GM18502 (cell line): Measurements from ENCODE around the gene EPHA3.

ENCODE experiments used
- ATAC-seq: cut with Tn5 transposase; IDR thresholded peaks from one replicate; pipeline ENCODE4 v1.9.1; 2021; ENCODE audit warnings: mild to moderate bottlenecking; ENCODE audit not compliant: unreplicated experiment, poor library complexity

EPHA3 gene

DNA sequence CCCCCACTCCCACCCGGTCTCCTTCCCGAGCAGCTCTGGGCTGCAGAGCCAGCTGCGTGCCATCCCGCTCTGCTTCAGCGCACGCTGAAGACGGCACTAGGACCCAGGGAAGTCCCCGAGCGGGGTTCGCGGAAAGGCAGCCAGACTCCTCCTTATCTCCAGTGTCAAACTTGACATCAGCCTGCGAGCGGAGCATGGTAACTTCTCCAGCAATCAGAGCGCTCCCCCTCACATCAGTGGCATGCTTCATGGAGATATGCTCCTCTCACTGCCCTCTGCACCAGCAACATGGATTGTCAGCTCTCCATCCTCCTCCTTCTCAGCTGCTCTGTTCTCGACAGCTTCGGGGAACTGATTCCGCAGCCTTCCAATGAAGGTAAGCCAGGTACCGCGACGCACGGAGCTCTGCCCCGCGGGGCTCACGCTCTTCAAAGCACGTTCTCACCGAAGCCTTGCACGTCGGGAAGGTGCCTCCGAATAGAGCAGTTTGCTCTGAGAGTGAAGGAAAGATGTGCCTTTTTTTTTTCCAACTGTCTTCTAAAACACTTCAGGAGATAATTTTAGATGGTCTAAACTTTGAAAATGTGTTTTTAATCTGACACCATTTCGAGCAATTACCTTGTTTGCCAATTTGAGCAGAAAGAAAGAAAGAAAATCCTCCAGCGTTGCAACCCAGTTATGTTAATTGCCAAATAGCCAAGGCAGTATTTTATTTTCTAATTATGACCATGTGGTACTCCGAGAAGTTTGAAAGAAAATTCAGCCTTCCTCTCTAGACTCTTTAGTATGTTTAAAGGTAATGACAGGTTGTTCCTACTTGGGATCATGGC, at the start of gene EPHA3:
EPHA3 (plus strand) TSS at position 161 of the 830 bp plus-strand sequence; CDS start at position 289, 128 bp downstream.
- peak; percentile 99 for ATAC-seq

DNA sequence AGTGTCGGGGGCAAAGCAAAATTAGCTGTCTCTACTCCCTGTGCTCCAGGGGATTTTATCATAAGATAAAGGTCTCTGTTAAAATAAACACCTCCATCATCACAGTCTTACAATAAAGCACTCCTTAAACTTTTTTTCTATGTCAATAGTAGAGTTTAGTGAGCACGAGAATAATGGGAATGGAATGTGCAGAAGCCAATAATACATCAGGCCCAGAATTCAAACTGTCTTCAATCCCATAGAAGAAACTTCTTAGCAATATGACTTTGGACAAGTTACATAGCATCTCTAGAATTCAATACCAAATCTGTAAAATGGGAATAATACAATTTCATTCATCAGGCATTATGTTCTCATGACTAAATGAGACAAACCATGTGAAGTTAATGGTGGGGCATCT, 49.0 kb upstream of the EPHA3 start:
- no peak for ATAC-seq

DNA sequence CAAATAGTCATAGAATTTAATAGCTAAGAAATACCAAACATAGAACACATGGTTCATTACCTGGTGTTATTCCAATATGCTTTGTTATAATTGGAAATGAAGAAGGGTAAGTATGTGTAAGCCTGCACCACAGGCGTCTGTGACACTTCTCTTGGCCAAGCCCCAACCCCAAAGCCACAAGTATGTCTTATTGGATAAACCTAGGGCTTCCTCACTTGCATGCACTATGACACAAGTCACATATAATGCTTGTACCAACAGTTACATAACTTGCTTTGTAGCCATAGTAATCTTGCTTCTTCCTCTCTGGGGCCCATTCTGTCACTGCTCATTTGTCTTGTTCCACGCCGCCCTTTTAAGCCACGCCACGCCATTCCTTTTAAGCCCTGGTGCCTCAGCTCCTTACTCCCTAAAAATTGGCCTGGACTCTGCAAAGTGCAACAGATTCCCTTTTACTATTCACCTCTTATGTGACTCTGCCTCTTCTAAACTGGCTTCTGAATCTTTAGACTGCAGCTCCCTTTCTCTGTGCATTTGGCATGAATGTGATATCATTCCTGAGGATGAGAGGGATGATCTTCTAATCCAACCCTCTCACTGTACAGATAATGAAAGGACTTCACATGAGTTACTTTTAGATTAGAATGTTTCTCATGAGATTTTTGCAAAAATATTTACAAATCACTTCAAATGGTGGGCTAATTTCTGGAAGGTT, 48.1 kb upstream of the EPHA3 start:
- no peak for ATAC-seq

DNA sequence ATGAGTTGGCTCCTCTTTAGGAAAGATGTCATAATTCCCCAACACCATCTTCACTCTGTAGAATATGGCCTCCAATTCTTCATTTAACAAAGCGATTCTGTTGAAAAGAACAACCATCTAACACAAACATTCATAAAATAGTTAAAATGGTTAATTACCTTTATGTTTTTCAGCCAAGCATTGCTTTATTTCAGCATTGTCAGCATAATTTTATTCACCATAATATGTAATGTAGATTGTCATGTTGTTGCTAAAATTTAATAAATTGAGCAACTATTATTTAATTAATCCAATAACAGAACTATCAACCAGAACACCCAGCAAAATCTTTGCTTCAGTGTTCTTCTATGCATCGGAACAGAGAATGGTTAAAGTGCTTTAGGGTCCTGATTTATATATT, 46.2 kb upstream of the EPHA3 start:
- ATAC-seq = no peak

DNA sequence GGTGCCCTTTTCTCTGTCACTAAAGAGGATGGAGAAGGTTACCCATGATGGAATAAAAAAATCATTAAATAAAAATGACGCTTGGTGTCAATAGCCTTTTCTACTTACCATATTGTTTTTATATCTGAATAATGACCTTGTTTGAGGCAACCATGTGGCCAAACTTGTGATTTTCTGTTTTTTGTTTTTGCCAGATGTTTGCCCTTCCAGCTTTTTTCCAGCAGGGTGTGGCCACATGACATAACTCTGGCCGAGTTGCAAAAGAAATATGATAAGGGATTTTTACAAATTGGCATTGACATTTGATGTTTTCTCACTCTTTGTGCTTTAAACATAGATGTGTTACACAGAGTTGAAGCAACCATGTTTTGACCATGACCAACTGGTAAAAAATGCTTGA, 39.7 kb upstream of the EPHA3 start:
- ATAC-seq = no peak

DNA sequence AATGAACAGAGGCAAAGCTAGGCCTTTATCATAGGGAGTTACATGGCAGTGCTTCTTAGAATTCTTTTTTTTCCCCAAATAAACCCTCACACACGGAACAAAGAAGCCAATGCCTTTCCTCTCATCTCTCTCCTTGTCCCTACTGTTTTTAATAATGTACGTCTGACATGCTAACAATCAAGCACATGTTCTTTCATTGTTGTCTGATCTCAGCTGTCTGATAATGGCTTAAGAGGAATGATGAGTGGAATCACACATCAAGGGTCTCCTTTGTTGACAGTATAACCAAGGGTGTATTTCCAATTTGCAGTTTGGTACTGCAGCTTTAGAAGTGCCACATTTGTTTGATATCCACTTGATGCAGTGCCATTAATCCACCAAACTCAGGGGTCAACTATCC, 34.8 kb upstream of the EPHA3 start:
- ATAC-seq = no peak

DNA sequence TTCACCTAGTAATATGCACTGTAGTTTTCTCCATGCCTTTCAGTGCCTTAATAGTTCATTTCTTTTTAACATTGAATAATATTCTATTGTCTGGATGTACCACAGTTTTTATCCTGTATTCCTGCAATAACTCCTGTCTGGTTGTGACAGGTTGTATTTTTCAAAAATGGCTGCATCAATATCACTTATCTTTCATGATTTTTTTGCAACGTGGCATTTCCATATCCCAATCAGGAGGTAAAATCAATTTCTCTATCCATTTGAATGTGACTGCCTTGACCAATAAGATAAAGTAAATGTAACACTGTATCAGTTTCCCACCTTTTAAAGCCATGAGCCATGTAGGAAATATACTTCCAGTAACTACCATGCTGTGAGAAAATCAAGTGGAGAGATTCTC, 27.5 kb upstream of the EPHA3 start:
- ATAC-seq = no peak

DNA sequence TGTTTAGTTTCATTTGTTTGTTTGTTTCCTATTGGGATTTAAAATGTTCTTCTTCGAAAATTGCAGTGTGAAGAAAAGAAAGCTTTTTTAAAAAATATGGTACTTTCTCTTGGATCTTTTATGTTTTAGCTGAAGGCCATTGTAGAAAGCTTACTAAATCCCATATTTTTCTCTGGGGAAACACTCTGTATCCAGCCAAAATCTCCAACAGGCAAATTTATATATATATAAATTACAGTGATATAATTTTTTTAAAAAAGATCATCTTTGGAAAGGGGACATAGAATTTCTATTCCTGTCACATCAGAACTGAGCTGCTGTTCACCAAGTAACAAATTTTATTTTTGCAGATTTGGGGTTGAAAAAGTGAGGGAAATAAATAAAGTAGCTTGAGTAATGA, 19.6 kb upstream of the EPHA3 start:
- ATAC-seq = no peak

DNA sequence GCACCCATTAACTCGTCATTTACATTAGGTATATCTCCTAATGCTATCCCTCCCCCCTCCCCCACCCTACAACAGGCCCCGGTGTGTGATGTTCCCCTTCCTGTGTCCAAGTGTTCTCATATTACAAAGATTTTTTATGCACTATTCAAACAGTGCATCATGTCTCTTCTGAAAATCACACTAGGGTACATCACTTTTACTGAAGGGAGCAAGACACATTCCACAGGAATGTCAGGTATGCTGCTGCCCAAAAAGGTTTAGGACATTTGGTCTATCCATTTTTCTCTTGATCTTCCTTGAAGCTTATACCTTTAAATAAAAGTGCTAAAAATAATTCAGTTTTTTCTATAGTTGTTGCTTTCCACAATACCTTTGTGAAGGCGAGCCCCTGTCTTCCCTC, 9.2 kb upstream of the EPHA3 start:
- ATAC-seq = no peak

DNA sequence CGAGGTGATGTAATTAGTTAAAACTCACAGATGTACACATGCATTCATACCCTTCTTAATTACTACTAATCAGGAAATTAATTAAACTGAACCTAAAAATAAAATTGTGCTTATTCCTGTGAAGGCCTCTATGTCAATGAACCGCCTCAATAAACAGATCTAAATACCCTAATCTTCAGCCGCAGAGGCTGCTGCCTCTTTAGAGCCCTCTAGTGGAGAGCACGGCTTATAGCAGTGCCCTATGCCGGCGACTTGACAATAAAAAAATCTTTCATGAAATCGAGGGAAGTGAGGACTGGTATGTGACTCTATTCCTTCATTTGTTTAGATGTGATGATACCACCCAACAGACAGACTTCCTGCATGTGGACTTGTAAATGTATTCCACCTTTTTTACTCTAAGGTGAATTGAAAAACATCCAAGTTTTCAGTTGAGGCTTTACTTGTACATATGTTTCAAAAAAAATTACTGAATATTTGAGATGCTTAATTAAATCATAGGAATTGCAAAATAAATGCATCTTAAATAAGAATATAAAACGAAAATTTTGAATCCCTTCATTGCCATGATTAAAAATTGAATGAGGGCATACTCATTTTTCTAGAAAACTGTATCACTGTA, 8.3 kb upstream of the EPHA3 start:
- peak; percentile 98 for ATAC-seq

DNA sequence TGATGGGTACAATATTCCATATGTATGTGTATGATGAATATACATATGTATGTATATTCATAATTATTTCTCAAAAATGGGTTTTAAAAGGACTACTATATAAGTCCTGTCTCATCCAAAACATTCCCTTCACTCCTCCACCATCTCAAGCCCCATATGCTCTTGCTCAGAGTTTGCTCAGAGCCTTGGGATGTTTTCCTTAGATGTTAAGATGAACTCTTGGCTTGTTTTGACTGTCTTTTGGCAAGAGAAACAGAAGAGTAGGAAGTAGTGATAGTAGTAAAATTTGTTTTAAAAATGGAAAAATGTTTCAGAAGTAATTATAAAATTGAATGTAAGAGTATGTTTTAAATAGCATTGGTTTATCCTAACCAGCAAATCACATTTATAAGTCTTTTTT, 6.2 kb upstream of the EPHA3 start:
- no peak for ATAC-seq

DNA sequence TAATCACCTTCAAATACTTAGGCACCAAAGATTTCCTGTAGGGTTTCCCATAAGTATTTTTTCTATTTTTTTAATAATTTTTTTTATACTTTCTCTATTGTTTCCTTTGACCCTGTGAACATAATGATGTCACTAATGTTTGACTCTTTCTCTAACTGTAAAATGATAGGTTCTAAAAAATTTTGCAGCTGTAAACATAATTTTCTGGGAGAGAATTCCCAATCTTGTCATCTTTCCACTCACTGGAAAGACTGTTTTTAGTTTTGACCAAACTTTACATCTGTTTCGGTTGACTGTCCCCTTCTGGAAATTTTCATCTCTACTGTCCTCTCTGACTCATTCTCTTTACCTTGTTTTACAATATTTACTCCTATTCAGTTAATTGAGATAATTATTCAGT, 5.5 kb upstream of the EPHA3 start:
- no peak for ATAC-seq

DNA sequence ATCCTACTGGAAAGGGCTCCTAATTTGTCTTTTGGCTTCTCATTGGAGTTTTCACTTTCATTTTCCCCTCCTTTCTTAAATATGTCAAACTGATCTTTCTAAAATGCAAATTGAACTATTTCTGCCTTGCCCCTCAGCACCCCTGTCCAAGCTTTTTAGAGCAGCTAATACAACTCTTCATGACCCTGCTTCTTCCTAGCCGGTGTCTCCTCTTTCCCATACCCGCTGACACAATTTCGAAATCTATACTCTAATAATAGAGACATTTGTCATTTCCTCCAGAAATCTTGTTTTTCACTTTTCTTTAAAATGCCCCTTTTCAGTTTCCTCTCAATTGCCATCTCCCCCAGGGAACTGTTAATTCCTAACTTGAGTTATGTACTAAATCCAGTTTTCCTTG, 2.9 kb upstream of the EPHA3 start:
- no peak for ATAC-seq

DNA sequence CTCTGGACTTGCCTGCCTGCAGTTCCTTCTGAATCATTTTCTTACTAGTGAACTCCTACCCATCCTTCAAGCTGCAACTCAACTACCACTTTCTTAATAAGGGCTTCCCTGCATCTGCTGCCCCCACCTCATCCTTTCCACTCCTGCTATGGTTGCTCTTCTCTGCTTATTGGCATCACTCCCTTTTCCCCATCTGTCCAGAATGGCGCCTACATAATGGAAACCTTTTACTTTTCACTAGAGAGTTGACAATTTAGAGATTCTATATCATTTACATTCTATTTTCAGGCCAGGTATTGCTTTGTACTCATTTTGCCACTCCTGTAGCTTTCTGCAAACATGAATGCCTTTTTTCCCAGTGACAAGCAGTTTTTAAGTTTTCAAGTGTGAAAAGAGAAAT, 1.9 kb upstream of the EPHA3 start:
- no peak for ATAC-seq

DNA sequence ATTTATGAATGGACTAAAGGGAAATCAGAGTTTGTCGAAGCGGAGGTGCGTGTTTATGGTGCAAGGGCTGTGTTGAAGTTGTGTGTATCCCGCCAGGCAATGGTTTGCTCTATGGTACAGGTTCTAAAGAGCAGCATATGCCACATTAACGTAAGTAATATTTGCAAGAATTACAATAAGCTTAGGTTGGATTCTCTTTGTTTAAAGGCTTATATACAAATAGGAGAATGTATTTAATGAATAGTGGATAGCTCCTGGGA, 800 bp downstream of the EPHA3 start:
- no peak for ATAC-seq

DNA sequence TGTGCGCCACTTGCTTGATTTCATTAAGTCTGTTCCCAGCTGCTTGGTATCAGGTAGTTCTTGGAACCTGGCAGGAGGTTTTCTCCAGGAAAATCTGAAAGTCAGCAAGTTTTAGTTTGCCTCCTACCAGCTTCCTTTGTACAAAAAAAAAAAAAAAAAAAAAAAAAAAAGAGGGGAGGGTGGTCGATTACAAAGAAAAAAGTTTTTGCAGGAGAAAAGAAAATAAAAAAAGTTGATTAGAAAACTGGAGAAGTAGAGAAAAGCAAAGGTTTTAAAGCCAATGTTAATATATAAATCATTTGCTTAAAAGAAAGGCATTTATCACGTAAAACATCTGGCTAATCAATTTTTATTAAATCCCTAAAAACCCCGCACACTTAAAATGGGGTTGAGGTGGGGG, 5.9 kb downstream of the EPHA3 start:
- ATAC-seq = no peak

DNA sequence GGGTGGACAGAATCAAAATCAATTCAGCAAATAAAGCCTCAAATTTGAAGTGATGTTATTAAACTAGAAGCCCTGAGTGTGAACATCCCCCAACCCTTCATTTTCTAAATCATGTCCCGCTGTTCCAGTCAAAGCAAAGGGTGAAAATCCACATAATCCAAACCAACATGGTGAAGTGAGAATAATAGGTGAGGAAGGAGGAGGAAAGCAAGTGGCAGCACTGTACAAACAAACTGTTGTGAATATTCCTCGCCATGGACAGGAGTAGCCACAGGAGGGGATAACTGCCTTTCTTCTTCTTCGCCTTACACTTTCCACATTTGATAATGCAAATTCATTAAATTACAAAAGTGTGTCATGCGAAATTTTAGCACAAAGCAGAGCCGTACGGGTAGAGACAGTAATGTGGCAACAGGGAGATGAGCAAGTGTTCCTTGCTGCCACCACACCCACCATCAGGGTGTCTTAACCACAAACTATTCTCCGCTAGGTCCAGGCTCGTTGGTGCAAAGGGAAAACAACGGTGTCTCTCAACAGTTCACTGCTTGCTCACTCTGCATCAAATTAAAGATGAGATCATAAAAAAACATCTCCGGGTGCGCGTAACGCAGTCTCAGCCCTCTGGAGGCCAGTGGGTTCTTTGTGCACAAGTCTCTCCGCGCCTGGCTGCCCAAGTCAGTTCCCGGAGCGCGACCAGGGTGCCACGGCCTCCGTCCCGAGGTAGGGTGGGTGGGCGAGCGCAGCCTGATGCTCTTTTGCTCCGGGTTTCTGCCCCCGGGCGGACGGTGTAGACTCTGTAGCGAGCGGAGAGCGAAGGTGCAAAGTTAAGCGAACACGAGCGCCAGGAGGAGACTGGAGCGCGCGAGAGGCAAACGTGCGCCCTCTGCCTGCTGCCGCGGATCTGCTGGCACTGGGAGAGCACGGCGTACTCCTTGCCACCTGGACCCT, 6.7 kb downstream of the EPHA3 start:
- ATAC-seq = peak; percentile 91

DNA sequence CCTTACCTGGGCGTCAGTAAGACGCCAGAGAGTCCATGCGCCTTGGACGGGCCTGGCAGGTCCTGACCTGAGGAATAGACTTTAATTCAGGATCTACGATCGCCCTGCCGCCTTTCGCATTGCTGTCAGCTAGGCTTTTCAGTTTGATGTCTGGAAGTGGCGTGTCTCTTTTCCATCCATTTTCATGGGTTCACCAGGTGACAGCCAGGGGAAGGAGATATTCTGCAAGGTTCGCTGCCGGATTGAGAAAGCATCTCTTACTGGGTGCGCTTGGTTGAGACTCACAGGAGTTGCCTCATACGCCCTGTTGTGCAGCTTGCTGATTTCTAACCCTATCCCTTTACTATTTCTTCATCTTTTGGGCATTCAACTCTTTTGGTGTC, 7.4 kb downstream of the EPHA3 start:
- peak; percentile 9 for ATAC-seq

DNA sequence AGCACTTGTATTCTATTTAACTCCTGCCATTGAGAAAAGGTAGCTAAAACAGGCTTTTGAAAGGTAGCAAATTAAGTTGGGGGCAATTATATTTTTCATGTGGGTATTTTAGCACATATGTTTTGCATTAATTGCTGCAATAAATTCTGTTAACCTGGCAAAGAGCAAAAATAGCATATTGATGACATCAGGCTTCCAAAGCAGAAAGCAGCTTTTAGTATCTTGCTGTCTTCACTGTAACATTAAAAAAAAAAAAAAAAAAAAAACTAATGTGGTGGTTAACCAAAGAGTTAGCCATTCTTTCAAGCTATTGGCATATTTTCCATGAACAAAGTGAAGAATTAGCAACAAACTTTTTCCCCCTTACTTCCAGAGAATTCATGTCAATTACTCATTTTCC, 9.1 kb downstream of the EPHA3 start:
- no peak for ATAC-seq

DNA sequence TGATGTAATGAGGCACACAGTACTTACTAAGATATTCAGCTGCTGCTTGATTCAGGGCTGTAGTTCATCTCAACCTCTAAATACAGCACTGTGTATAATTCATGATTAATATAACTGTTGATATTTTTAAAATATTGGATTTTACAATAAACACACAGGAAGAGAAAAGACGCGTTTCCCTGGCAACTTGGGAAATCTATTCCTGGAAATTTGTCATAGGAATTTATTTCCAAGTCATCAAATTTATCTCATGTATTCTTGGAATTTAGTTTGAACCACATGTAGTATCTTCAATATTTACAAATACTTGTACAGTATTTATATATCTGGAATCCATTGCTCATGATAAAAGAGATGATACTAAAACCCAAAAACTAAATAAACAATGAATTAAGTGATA, 30.6 kb downstream of the EPHA3 start:
- no peak for ATAC-seq

DNA sequence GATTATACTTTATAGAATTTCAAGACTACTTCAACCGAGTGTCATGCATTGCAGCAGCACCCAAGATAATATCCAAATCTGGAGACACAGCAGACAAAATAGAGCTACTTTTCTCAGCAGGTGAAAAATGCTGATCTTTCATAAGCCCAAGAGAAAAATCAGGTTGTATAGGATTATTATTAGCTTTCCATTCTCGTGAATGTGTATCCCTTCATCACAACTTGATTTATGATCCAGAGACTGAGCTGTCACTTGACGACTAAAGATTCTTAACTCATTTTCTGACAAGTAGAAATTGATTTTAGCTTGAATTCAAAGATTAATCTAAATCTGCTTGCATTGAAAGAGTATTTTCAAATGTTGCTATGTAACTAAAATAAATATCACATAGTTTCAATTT, 32.4 kb downstream of the EPHA3 start:
- ATAC-seq = no peak
